B cell (primary cell): ENCODE data around the gene CES4A.

Experiments
- CTCF ChIP-seq: fragments of 200-600 bp; IDR thresholded peaks from one replicate; pipeline ENCODE4 v1.8.0; 2022; ENCODE audit warnings: antibody characterized with exemption, mild to moderate bottlenecking
- EZH2 ChIP-seq: IDR thresholded peaks from 2 replicates; pipeline ENCODE4 v1.6.1; 2012; ENCODE audit warnings: borderline replicate concordance, low read depth, mild to moderate bottlenecking, moderate library complexity, low read length; ENCODE audit not compliant: insufficient read depth, poor library complexity, severe bottlenecking

DNA sequence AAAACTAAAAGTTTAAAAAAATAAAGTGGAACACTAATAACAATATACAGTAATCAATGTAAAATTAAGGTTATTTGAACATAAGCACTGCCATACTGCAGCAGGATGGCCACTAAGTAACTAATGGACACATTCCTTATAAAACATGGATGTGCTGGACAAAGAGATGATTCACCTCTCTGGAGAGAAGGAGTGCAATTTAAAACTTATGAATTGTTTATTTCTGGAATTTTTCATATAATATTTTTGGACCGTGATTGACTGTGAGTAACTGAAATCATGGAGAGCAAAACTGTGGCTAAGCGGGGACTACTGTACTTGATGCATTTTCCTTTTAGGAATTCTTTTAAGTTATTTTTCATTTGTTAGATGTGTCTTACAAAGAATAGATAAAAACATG is 62.4 kb downstream of the CES4A start:
- no peak for TF ChIP-seq EZH2
- no peak for TF ChIP-seq CTCF
